HG02852 (cell line): ENCODE measurements around the gene LRMDA.

ENCODE experiments used
- ATAC-seq: cut with Tn5 transposase; IDR thresholded peaks from one replicate; pipeline ENCODE4 v1.9.1; 2021; ENCODE audit warnings: mild to moderate bottlenecking, moderate library complexity; ENCODE audit not compliant: unreplicated experiment

LRMDA gene

DNA sequence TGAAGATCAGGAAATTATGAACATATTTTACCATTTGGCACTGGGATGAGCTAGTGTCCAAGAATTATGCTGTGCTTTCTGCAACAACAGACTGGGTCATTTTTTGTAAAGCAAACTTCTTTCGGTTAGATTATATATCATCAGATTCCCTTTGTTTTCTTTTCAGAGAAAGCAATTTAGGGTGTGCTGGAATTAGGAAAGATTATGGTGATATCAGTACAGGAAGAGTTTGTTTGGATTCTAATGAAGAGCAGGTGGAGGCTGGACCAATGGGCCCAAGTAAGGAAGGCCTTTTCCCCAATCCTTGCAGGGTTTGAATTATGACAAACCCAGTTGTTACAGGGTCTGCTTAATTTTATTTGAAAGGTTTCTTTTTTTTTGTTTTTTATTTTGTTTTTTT is 1113.4 kb downstream of the LRMDA start:
- ATAC-seq, result no peak

DNA sequence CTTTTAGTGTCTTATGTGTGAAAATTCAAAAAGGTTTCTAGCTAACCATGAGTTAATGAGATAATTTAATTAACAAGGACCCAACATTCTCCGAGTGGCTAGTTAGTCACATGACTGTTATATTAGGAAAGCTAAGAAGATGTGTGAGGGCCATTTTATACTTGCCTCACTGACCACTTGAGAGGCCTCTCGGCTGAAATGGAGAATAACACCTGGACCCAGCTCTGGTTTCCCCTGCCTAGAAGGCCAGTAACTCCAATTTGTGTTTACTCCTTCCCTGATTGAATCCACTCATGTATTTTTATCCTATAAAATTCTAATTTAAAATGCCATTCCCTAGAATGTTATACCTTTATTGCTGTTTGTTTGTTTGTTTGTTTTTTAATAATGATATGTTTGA is 1115.0 kb downstream of the LRMDA start:
- no peak for ATAC-seq

DNA sequence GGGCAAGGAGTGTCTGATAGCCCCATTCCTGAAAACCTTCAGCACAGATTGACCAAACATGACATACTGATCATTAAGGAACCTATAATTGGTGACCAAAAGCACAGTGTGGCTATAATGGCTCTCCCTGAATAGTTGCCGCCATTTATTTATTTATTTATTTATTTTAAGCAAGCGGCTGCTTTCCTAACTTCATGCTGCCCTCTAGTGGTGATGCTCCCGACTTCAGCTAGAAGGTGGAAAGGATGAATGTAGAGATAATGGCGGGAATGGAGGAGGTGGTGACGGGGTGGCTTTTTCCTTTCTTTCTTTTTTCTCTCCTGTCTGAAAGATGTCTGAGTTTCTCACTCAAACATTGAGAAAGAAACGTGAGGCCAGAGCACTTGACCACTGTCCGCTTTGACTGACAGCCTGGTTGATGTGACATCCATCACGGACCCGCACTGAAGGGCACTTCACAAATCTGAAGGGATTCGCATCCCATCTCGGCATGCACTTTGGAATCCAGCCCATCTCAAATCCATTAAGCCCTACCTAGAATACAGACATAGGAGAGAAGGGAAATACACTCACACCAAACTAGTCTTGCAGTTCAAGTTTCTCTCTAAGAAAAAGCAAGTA is 1116.0 kb downstream of the LRMDA start:
- peak; percentile 53 for ATAC-seq

DNA sequence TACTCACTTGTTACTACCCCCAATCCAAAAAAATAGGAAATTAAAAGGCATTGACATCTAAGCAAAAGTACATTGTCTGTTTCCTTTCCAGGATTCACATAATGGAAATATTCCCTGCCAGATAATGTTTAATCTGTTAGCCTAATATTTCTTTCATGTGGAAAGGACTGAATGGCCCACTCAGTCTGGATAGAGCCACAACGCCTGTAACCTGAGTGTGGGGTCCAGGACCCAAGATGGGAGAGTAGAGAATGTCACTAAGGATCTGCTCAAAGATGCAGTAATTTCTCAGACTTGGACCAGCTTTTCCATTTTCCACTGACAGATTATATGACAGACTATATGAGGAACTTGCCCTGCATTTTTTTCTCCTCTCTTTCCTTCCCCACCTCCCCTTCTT is 1117.3 kb downstream of the LRMDA start:
- ATAC-seq, result no peak

DNA sequence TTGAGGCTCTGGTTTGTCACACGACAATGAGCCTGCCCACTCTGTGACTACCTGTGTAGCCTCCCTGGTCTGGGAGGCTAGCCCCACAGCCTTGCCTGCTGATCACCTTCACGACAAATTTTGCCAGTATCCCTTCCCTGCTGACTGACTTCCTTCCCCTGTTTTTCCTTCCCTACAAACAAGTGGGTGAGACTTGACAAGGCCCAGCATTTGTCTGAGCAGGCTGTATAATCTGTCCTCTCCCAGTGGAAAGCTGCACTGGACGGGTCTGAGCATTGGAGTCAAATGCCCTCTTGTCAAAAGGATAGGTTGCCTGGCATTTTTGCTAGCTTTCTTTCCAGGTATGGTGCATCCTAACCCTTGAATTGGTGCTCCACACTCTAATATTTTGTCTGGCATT is 1117.7 kb downstream of the LRMDA start:
- no peak for ATAC-seq

DNA sequence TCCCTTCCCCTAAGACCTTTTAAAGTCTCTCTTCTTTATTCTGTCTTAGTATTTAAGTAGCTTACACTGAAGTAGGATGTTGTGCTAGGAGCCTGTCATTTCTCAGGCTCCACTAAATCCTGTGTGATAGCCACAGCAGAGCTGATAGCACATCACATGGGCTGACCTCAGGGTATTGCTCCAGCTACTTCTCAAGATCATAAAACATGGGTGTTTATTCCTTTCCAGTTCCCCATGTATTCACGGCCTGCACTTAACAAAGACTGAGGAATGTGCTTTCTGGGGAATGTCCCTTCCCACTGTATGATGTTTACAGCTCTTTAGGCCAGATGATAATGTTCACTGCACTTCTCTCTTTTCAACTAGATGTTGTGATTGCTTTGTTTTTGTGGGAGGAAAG is 1119.4 kb downstream of the LRMDA start:
- no peak for ATAC-seq

DNA sequence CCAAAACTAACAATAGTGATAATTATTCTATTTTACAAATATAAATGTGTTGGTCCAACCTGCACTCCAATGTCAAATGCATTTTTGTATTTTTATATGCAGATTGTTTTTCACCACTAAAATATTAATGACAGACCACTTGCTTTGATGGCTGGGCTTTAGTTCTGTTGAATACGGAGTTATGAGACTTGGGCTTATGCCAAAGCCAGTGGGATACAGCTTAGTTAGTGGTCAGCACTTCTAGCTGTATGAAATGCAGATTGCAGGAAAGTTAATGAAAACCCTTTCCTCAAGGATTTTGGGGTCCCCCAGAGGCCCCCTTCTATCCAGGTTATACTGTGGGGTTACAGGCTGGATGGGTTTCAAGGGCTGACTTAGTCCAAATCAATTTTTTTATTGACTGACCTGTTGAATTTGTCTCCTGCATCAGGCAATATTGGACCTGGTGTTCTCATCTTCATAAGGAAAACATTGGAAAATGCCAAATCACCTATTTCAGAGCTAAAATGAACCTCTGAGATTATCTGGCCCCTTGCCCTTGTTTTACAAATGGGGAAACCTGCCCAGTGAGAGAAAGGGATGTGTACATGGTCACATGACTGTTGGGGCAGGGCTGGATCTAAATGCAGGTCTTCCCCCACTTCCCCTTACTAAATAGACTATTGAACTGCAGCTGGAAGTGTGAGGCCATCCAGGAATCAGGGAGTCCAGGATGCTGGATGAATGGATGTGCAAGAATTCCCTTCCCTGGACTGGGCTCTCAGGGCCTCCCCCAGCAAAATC is 1120.9 kb downstream of the LRMDA start:
- no peak for ATAC-seq

DNA sequence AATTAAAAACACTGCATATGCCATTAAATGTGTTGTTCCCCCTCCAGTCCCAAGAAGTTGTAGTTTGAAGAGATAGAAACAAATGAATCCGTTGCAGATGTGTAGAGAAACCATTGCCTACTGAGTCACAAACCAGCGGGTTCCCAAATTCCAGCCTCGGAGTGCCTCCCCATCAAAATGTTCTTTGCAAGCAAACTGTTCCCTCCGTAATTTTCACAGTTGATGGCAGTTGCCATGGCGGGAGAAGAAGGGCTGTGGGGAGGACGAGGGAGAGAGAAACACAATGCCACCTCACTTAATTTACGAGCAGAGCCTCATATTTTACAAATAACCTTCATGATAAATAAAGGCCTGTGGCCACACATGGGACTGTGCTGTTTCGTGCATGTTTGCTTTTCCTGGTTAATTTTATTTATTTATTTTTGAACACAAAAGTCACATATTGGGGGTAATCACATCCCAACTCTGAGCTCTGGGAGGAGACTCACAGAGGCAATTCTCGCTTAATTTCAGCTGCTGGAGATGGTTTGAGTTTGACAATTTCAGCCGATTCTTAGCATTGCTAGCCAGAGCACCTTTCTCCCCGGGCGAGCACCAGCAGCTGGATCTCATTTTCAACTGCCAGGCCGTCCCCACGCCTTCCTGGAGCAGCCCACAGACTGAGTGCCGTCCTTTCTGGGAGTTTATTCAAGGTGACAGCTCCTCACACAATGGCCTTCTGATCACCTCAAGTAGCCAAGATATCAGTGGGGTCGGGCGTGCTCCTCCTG is 1122.0 kb downstream of the LRMDA start:
- no peak for ATAC-seq

DNA sequence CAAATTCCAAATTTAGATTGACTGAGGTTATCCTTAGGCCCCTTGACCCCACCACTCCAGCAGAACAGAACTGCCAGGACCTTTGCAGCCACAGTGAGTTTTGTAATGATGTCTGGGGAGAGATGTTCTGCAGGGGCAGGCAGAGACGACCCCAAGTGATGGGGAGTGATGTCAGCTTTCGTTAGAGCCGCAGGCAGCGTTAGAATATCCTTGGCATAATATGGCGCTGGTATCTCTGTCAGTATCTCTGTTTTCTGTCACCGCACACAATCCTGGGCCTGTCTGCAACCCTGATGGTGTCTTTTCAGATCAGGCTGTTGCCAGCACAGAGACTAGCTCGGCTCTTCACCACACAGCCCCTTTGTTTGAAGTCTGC is 1122.6 kb downstream of the LRMDA start:
- no peak for ATAC-seq

DNA sequence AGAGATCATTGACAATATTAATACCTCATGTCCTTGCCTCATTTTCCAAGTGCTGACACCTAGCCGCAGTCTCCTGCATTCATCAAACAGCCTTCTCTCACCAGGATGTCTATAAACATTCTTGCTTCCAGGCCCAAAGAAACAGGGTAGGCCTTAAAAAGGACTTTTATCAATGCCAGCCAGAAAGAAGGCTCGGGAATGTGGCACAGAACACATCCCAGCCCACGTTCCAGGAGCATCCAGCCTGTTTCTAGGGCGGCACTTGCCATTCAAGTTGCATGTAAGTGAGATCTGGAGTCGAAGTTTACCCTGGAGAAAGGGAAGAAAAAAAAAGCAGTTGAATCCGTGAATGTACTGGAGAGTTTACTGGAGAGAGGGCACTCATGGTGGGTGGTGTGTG is 1123.1 kb downstream of the LRMDA start:
- no peak for ATAC-seq

DNA sequence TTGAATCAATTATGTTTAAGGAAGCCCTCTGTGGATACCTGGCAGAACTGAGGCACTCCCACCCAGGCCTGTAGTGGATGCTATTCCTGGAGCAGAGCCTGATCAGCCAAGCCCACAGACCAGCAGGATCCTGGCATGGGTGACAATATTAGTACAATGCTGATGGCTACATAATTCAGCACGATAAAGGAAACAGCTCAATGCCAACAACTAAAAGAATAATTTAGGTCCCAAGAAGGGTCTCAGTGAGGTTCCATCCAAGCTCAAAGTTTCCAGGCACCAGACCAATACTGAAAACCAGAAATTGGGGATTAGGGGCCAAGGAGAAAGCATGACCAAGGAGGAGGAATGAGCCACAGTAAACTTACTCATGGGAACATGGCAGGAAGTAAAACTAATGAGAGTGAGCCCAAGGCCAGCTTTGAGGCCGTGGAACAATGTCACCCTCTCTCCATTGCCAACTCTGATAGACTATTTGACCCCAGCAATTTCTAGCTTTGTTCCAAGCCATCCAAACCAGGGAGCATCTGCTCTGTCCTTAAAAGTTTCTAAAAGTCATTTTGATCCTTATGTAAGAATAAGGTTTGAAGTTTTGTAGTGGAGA is 1123.7 kb downstream of the LRMDA start:
- no peak for ATAC-seq

DNA sequence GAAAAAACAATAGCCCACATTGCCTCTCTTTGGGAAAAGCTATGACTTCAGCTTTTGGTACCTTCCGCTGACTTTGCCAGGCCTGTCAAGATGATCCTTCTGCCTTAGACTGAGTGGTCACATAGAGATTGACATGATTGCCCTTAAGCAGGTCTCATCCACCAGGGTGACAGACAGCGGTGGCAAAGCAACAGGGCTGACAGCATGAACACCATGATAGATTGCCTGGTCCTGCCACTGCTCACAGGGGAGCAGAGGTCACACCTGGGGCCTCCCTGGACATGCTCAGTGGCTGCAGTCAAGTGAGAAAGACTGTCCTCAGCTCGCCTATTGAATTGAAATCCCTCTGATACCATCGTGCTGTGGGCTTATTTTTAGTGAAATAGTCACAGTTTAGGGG is 1125.9 kb downstream of the LRMDA start:
- ATAC-seq, result no peak

DNA sequence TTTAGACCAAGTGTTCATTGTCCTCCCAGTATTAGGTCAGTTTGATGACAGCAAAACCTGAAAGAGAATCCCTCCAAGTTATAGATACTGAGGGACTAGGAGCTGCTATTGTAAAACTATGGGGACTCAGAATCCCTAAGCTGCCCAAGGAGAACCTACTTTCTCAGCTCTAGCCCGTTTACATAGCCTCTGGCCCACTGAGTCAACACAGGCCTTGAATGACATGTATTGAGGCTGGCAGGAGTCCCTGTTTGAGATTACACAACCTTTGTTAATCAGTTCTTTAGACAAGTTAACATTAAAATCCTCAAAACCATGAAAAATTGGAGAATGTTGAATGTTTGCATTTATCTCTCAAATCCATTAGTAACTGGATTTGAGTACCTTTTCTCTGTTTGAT is 1127.2 kb downstream of the LRMDA start:
- no peak for ATAC-seq

DNA sequence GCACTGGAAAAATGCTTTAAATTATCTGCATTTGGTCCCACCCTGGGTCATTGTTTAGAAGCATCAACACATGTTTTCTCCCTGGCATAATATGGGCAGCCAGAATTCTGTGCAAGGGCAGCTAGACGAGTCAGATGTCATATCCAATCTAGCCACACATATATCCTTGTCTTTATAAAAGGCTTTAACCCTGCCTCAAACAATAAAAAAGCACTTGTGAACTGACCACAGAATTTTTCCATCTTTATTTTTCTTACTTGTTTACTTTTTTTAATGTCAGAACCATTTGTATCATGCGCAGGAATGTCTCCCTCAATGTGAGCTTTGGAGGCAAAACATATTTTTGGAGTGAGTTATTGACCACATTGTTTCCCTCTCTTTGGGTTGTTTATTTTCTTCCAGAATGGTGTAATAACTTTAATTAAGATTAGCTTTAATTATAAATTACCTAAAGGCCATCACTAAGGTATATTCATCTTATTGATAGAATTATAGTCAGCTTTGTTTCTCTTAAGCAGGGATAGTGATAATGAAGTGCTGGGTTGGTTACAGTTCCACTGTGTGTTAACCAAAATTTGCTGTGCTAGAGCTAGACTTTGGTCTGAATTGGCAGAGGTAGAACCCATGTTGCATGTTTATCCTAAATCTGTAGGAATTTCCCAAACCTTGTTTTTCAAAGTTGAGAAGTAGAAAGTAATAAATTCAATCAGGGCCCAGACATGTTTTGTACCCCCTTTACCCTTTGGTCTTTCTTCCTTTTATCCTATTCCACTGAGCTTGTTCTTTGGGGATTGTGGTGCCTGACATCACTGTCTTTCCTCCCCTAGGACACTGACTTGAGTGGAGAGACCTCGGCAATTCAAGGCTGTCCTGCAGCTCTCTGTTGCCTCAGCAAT is 1127.8 kb downstream of the LRMDA start:
- no peak for ATAC-seq

DNA sequence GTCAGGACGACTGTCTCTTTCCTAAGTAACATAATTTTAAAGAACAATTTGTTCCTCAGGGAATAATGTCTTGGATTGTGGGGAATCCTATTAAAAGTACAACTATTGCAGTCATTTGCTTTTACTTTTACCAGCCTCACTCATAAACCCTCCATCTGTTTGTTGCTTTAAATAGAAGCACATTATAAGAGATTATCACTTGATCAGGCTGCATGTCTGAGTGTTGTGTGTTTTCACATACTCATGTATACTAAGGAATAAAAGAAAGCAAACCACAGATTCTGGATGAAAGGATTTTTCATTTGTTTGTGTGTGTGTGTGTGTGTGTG is 1128.4 kb downstream of the LRMDA start:
- no peak for ATAC-seq

DNA sequence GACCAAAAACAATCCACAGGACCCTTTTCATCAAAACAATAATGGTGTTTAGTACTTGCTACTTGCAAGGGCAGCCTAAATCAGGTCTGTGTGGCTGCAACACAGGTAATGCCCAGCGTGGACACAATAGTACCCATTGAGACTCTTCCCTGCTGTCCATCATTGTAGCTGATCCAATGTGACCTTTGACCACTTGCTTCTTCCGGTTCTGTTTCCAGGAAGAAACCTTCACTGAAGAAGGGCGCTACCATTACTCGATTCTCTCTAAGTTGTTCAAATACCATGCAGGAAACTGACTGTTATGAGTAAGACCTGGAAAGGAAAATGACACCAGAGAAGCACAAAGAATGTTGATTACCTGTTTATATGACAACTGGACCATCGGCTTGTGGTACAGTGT is 1128.9 kb downstream of the LRMDA start:
- ATAC-seq, result no peak

DNA sequence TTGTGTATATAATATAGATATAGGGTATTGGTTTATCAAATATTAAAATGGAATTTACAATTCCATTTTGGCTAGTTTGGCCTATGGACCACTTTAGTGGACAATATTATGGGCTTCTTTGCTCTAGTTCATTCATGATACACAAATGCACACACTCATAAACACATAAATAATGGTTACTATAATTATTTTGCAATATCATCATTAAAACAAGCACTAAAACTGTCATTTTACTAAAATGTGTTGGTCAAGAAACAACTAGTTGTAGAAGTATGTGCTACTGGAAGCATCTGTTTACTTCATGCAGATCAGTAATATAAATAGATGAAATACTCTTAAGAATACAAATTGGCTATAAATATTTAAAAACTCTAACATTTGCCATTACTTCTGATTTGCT is 1131.9 kb downstream of the LRMDA start:
- ATAC-seq, result no peak

DNA sequence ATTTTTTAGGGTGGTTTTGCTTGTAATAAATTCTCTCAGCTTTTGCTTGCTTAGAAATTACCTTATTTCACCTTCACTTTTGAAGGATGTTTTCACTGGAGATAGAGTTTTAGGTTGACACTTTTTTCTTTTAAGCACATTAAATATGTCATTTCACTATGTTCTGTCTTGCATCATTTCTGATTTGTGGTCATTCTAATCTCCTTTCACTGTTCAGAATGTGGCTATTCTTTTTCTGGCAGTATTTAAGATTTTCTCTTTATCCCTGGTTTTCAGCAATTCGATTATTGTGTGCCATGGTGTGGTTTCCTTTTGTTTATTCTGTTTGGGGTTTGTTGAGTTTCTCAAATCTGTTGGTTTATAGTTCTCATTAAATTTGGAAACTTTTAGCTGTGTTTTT is 1140.6 kb downstream of the LRMDA start:
- ATAC-seq, result no peak

DNA sequence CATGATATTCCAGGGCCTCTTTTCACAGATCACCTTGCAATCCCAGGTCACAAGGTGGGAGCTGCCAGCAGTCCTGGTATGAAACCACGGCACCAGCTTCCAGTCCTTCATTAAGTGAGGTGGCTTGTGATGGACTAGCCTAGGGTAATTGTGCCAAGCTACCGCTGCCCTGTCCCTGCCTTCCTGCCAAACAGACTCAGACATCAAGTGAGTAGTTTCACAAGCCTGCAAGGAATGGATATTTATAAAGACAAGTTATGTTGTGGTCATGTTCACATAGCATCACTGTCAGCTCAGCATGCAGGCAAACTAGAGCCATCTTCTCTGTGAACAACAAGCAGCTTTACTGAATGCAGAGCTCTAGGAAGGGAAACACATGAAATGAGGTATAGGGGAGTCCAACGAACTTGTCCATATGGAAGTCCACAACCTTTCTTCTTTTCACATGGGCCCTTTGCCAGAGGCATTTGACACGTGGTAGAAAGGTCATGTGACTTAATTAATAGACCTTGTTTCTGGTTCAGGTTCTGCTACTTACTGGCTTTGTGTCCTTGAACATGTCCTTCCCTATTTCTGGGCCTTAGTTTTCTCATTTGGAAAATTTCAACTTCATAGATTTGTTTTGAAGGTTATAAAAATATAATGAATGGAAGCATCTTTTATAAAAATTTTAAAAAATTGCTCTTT is 1145.0 kb downstream of the LRMDA start:
- ATAC-seq, result no peak

DNA sequence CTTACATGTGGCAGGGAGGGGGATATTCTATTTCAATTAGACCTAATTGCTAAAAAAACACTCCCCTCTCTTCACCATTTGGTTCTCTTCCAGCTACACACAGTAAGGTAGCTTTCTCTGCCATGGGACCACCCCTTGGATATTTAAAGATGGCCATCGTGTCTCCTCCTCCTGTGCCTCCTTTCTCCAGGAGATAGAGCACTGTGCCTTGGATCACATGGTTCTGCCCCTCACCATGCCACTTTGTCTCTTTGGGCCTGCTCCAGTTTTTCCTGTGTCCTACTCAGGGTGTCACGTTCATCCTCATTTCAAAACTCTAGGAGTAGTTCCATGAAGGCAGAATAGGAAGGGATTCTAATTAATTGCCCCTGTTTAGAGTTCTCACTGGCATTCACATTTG is 1146.0 kb downstream of the LRMDA start:
- ATAC-seq, result no peak
